Heart right ventricle (tissue), 16 donors: ENCODE results near the gene OR10AD1. TPM values are rescaled to one million over a fixed set of nuclear protein-coding genes. Genes with fewer than 3 reads are reported as not detected.

Experiments
- ATAC-seq, 8 donors: fragments of 200-7000 bp; cut with Tn5 transposase; one replicate each; pipeline ENCODE4 v1.9.1; 2020; ENCODE audit warnings: mild to moderate bottlenecking in 8 of 8, moderate library complexity in 8 of 8, moderate number of reproducible peaks in 1 of 8
- DNase-seq, 2 donors: peaks; one replicate each; pipeline ENCODE4 v3.0.0-alpha.2; 2020
- H3K27ac ChIP-seq, 10 donors: fragments of 200-600 bp; sonication (generic) in 2 of 10; one replicate each; pipeline versions ENCODE4 v1.5.0 to v1.8.0; 2020 to 2022; ENCODE audit warnings: mild to moderate bottlenecking in 3 of 10
- H3K27me3 ChIP-seq, 7 donors: fragments of 200-600 bp; one replicate each; pipeline ENCODE4 v1.8.0; 2021 to 2022; ENCODE audit warnings: mild to moderate bottlenecking in 2 of 7
- H3K36me3 ChIP-seq, 9 donors: fragments of 200-600 bp; sonication (generic) in 1 of 9; one replicate each; pipeline versions ENCODE4 v1.5.0 to v1.8.0; 2020 to 2022; ENCODE audit warnings: mild to moderate bottlenecking in 2 of 9
- H3K4me1 ChIP-seq, 9 donors: fragments of 200-600 bp; sonication (generic) in 1 of 9; one replicate each; pipeline versions ENCODE4 v1.5.0 to v1.8.0; 2020 to 2022; ENCODE audit warnings: mild to moderate bottlenecking in 4 of 9
- H3K4me3 ChIP-seq, 10 donors: fragments of 200-600 bp; sonication (generic) in 2 of 10; one replicate each; pipeline versions ENCODE4 v1.5.0 to v1.8.0; 2020 to 2022; ENCODE audit warnings: mild to moderate bottlenecking in 7 of 10, moderate library complexity in 2 of 10
- H3K9me3 ChIP-seq, 11 donors: fragments of 200-600 bp in 10 of 11; sonication (generic) in 2 of 11; one replicate each; pipeline versions ENCODE4 v1.5.0 to v1.8.0; 2013 to 2022; ENCODE audit warnings: mild to moderate bottlenecking in 2 of 11, control low read depth in 1 of 11, moderate library complexity in 1 of 11
- CTCF ChIP-seq, 9 donors: fragments of 200-600 bp; sonication (generic) in 2 of 9; IDR thresholded peaks; one replicate each; pipeline versions ENCODE4 v1.5.0 to v1.8.0; 2021 to 2022; ENCODE audit warnings: antibody characterized with exemption in 9 of 9, mild to moderate bottlenecking in 5 of 9, moderate library complexity in 1 of 9
- WGBS, 2 donors: extraction: QIAGEN DNeasy Blood & Tissue Kit; methylation state at CpG; one replicate each; pipeline ENCODE4 v1.1.7; 2013; ENCODE audit warnings: inconsistent platforms in 1 of 2; 5-methylcytosine and 5-hydroxymethylcytosine counted together
- intact Hi-C, 10 donors: fragments of 100-400 bp; cut with DNase I; formaldehyde crosslinking; loops; one replicate each; pipeline versions ENCODE4 v1.11.1 to v1.14.2; 2022
- polyA plus RNA-seq, 2 donors: library from polyadenylated mRNA; stranded (reverse); fragments of 200-250 nt; gene quantifications; one replicate each; pipeline ENCODE4 v1.2.3, GENCODE V29; 2013
- total RNA-seq, 10 donors: library from RNA; stranded (reverse); fragmentation: NEBNext Ultra II Directional in 3 of 10; extraction: Animal tissue kit (Norgen Biotek cat#: 25700) in 3 of 10; gene quantifications; one replicate each; pipeline versions ENCODE4 v1.2.1 to v1.2.4, GENCODE V29; 2021 to 2023
- donor health status: Arrhythmogenic right ventricular cardiomyopathy.
- donor health status: ischemic (EF 13 %, LVEDD 7.1; RV severe dilation, severe dysfunction).
- donor health status: healthy with polysubstance abuse.
- donor health status: DM: no; HTN: yes; CAD: no.
- donor health status: DM: no; HTN: no; CAD: no.
- donor health status: ischemic (EF 25% LVEDD 6.9; RV normal size, moderate dysfunction).
- donor health status: ischemic (EF 25% LVEDD 5.7; RV mildly dilated, moderate dysfunction).
- donor health status: healthy.
- donor health status: DM: yes; HTN: yes; CAD: no.
- donor health status: Ischemic cardiomyopathy.
- donor health status: ischemic (EF 35%, LVEDD 5.7; RV mildly dilated, moderate dysfunction).
- donor health status: nonischemic (EF 11% LVEDD 7.7; RV severe dilation, severe dysfunction).
- donor health status: DM: yes; HTN: yes; CAD: no.
- donor health status: PGD.
- donor health status: ischemic (EF 29% LVEDD 5.4; RV normal size, mild dysfunction).
- donor health status: nonischemic (EF 23%, LVEDD 6.1; RV moderate dilation, normal function).

Gene OR10AD1
- total and polyA plus RNA-seq, 12 donors: not detected

GRCh38 chr12:48176417-48176751 is 26.7 kb downstream of the OR10AD1 start:
- Histone ChIP-seq H3K4me1 (no peaks in the 10 kb centered on the region), H3K36me3 (no peaks in the 10 kb centered on the region), H3K27me3 (peaks cover 0 to 62% (median 53%) of the 10 kb centered on the region in 7 donors), H3K9me3 (no peaks in the 10 kb centered on the region), H3K27ac (no peak overlapping the region), H3K4me3 (no peak overlapping the region)
- DNase-seq: no peak
- intact Hi-C loops: no loop called here
- no peak for ATAC-seq
- no peak for TF ChIP-seq CTCF (IDR thresholded peaks at IDR 0.05)

DNA sequence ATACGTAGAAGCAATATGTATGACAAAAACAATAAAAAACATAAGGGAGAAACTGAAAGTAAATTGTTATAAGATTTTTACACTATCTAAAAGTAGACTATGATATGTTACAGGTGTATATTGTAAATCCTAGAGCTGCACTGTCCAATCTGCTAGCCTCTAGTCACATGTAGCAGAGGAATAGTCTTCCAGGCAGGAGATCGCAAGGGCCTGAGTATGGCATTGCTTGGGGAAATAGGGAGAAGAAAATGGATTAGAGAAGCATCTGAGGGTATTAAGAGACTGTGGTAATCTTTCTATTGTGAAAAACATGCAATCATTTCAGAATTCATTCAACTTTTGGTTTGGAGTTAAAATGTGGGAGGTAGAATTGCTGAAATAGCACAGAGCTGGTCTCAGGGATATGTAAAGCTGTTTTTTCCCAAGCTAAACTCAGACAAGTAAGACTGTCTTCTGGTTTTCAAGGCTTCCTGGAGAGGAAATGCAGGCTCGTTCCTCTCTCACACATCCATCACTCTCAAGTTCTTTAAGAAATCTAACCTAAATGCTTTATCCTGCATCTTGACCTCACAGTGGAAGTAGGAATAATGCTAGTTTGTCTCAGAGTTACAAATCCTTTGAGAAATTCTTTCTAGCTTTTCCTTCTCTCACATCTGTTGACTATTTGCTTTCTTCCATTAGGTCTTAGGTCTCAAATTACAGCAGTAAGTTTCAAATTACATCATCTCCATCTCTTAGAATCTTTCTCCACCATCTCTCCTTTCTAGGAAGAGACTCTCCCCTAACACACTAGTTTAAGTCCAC is 27.3 kb downstream of the OR10AD1 start:
- Histone ChIP-seq H3K36me3 (no peaks in the 10 kb centered on the region), H3K4me1 (no peaks in the 10 kb centered on the region), H3K4me3 (no peak overlapping the region), H3K27ac (no peak overlapping the region), H3K9me3 (no peaks in the 10 kb centered on the region), H3K27me3 (peaks cover 0 to 56% (median 47%) of the 10 kb centered on the region in 7 donors)
- DNase-seq (no peak), ATAC-seq (no peak)
- intact Hi-C loops: no loop called here
- TF ChIP-seq CTCF (IDR thresholded peaks at IDR 0.05): no peak
- 60 to 68% methylated on average over 3 of the region's 3 CpGs for WGBS, 2 donors

- Histone ChIP-seq H3K4me1 (no peaks in the 10 kb centered on the region), H3K27ac (no peak overlapping the region), H3K9me3 (no peaks in the 10 kb centered on the region), H3K4me3 (no peak overlapping the region), H3K36me3 (no peaks in the 10 kb centered on the region), H3K27me3 (peaks cover 0 to 23% (median 0%) of the 10 kb centered on the region in 7 donors)
- ATAC-seq: no peak
- WGBS, 2 donors: 86 to 88% methylated on average over 19 of the region's 19 CpGs
- no peak for TF ChIP-seq CTCF (IDR thresholded peaks at IDR 0.05)
- DNase-seq: no peak
- intact Hi-C loops: loop anchor here in 5 of 10 donors (5.0 to 10.0 kb wide), 4 partner anchors 67 to 264 kb away; partner anchors contain the start of genes TMEM106C (in 2 of the 5) and VDR (in 1 of the 5)
These were observed 34.1 kb downstream of the OR10AD1 start for GRCh38 chr12:48169011-48169410.

- 21 to 25% methylated on average over 2 of the region's 2 CpGs for WGBS, 2 donors
- peak in 6 of 8 donors; percentile 38 to 72 (median 54) for ATAC-seq
These were observed 37.8 kb downstream of the OR10AD1 start for GRCh38 chr12:48165089-48165981.

More at GRCh38 chr12:48165089-48165981, 37.8 kb downstream of the OR10AD1 start:
- no peak overlapping the region for H3K4me3 ChIP-seq
- no peaks in the 10 kb centered on the region for H3K36me3 ChIP-seq
- H3K27me3 ChIP-seq: peaks cover 0 to 19% (median 0%) of the 10 kb centered on the region in 7 donors
- peak; percentile 72 to 95 (median 92) for TF ChIP-seq CTCF (IDR thresholded peaks at IDR 0.05)
- no peak overlapping the region for H3K27ac ChIP-seq
- H3K9me3 ChIP-seq: no peaks in the 10 kb centered on the region
- peak in 1 of 2 donors; percentile 27 for DNase-seq
- intact Hi-C loops: loop anchor here in 5 of 10 donors (1.0 to 10.0 kb wide), 6 partner anchors 63 to 261 kb away; partner anchors contain the start of genes TMEM106C (in 2 of the 5) and VDR (in 1 of the 5)
- H3K4me1 ChIP-seq: peaks cover 0 to 5% (median 0%) of the 10 kb centered on the region in 9 donors
